Gastroesophageal sphincter (tissue), 3 donors: ENCODE data around the gene CAMK1D.

Experiments
- CTCF ChIP-seq, 4 experiments: fragments of 200-600 bp in 2 of 4; fragments of 450-650 bp in 2 of 4; sonication (generic) in 1 of 4; IDR thresholded peaks; one replicate each; pipeline ENCODE4 v1.5.1; 2017 to 2019; ENCODE audit warnings: antibody characterized with exemption in 4 of 4, mild to moderate bottlenecking in 2 of 4, moderate library complexity in 2 of 4
- POLR2A ChIP-seq, 2 donors: fragments of 450-650 bp; IDR thresholded peaks; one replicate each; pipeline ENCODE4 v1.6.1; 2017; ENCODE audit warnings: antibody characterized with exemption in 2 of 2, mild to moderate bottlenecking in 2 of 2, moderate library complexity in 1 of 2
- POLR2AphosphoS5 ChIP-seq: sonication (generic); formaldehyde crosslinking; IDR thresholded peaks from one replicate; pipeline ENCODE4 v1.6.1; 2017; ENCODE audit warnings: antibody characterized with exemption

GRCh38 chr10:12768156-12769100, 419.1 kb downstream of the CAMK1D start:
- TF ChIP-seq CTCF (IDR thresholded peaks at IDR 0.05) (no peak), POLR2AphosphoS5 (no peak), POLR2A (IDR thresholded peaks at IDR 0.05) (no peak)
